ENCODE data around the gene SLC6A19.
"Not testable (repeated sequence)": the region's sequence is repeated elsewhere in the genome, so short reads cannot be mapped to it uniquely, and the experiment has no call there.

The SLC6A19 gene

DNA sequence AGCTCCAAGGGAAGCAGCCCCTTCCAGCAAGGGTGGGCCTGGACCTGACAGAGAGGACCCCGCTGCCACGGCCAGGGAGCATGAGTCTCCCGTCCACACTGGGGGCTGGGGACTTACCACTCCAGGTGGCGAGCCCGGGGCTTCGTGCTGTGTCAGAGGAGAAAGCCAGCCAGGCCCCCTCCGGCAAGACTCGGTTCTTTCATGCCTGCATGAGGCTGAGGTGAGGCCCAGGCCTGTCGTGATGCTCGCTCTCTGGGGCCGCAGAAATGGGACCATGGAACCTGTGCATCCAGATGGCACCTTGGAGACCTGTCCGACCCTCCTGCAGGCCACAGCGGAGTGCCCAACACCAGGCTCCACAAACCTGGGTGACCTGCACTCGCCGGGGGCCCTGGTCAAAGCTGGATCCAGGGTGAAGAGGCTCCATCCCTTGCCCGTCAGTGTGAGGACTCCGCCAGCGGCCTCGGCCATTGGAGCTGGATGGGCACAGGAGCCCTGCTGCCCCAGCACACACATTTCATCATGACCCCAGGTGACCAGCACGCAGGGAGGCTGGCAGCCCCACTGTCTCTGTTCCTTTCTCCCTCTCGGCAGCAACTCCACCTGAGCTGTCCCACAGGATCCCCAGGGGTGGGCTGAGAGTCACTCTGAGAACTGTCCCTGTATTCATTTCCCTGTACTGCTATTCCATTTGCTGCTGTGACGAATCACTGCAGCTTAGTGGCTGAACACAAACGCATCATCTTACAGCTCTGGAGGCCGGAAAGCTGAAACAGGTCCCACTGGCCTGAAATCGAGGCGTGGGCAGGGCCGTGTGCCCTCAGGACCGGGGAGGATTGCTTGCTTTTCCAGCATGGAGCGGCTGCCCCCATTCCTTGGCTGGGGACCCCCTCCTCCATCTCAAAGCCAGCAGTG, 48.2 kb downstream of the SLC6A19 start:
- no peak for DNase-seq

- no peak for DNase-seq
Measured at GRCh38 chr5:1251678-1252580, 50.5 kb downstream of the SLC6A19 start.

DNA sequence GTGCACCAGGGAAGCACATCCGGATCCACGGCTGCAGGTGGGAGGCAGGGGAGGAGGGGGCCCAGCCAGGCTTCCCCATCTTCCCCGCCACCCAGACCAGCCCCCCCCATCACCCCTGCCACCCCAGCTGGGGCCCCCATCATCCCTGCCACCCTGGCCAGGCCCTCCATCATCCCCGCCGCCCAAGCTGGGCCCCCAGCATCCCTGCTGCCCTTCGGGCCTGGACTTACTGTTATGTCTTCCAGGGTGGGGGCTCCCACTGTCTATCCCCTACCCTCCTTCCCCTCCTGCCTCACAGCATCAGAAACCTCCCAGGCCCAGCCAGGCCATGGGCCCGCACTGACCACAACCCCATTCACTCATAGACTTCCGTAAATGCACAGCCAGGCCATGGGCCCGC, 51.3 kb downstream of the SLC6A19 start:
- DNase-seq, result no peak

- DNase-seq, result no peak
Measured at GRCh38 chr5:1253456-1254105, 52.2 kb downstream of the SLC6A19 start.

- DNase-seq, result no peak
Measured at GRCh38 chr5:1254196-1254595, 52.8 kb downstream of the SLC6A19 start.

DNA sequence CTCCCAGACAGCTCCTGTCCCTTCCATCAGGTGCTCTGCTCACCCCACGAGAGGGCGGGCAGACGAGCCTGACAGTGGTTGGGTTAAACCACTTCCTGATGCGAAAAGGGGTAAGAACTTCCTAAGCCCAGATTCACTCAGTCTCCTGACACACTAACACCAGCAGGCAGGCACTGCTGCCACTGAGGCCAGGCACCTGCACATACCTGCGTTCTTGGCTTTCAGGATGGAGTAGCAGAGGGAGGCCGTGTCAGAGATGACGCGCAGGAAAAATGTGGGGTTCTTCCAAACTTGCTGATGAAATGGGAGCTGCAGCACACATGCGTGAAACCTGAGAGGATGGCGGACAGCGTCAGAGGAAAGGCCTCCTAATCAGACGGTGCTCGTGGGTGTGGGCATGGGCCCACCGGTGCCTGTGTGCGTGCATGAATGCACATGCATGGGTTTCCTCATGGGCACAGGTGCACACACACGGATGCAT, 53.7 kb downstream of the SLC6A19 start:
- no peak for DNase-seq

- no peak for DNase-seq
Measured at GRCh38 chr5:1256776-1257175, 55.4 kb downstream of the SLC6A19 start.

GRCh38 chr5:1257363-1257762, 56.0 kb downstream of the SLC6A19 start:
- no peak for DNase-seq

DNA sequence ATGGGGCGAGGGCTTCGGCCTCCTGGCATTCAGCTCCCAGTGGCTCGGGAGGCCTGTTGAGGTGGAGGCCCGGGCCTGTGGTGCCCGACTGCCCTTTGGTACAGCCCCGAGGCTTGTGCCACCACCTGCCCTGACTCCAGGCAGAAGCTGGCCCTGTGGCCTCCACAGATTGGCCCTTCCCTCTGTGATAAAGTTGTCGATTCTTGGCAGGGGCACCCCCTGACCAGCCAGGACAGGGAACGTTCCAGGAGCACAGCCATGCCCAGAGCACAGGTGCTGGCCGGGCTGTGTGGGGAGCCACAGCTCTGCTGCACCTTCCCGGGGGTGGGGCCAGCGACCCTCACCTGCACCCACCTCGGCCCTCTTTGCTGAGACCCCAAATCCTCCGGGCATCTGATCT, 56.4 kb downstream of the SLC6A19 start:
- DNase-seq, result no peak

- no peak for DNase-seq
Measured at GRCh38 chr5:1259806-1260480, 58.5 kb downstream of the SLC6A19 start.

DNA sequence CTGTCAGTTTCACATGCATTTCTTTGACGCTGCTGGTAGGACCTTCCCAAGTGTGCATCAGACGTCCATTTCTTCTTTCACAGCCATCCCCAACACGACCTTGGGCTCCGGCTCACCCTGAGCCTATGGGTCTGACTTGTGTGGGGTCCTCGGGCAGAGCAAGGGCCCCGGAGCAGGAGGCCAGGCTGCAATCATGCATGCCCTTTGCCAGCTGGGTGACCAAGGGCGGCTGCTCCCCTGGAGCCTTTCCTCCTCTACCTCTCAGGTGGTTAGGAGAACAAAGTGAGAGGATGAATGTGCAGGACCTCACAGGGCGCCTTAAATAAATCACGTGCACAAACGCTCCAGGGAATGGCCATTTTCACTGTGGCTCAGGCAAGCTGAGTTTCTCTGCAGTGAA, 60.2 kb downstream of the SLC6A19 start:
- no peak for DNase-seq

- no peak for DNase-seq
Measured at GRCh38 chr5:1262381-1262780, 61.0 kb downstream of the SLC6A19 start.

DNA sequence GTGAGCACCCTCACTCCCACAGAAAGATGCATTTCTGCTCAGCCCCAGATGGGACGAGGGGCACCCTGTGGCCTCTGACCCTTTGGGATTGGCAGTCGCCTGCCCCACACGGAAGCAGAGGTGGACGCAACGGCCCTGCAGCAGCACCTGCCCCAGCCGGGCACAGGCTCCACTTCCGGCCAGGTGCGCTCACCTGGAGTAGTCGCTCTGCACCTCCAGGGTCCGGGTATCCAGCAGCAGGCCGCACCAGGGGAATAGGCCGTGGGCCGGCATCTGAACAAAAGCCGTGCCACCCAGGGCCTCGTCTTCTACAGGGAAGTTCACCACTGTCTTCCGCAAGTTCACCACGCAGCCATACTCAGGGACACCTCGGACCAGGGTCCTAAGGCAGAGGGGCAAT, 62.8 kb downstream of the SLC6A19 start:
- DNase-seq, result no peak

DNA sequence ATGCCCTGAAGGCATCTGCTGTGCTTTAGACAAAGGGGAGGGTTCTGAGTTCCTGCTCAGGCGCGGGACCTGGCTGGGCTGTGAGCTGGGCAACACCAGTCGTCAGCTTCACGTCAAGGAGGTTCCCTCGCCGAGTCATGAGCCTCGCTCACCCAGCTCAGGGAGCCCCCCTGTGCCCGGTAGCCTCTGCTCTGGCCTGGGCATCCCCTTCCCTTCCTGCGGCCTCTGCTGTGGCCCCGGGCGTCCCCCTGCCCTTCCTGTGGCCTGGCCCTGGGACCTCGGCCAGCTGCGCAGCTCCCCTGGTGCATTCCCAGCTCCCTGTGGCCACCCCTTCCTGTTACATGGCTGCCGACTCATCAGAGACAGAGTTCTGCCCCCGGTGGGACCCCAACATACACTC, 63.6 kb downstream of the SLC6A19 start:
- DNase-seq, result no peak

DNA sequence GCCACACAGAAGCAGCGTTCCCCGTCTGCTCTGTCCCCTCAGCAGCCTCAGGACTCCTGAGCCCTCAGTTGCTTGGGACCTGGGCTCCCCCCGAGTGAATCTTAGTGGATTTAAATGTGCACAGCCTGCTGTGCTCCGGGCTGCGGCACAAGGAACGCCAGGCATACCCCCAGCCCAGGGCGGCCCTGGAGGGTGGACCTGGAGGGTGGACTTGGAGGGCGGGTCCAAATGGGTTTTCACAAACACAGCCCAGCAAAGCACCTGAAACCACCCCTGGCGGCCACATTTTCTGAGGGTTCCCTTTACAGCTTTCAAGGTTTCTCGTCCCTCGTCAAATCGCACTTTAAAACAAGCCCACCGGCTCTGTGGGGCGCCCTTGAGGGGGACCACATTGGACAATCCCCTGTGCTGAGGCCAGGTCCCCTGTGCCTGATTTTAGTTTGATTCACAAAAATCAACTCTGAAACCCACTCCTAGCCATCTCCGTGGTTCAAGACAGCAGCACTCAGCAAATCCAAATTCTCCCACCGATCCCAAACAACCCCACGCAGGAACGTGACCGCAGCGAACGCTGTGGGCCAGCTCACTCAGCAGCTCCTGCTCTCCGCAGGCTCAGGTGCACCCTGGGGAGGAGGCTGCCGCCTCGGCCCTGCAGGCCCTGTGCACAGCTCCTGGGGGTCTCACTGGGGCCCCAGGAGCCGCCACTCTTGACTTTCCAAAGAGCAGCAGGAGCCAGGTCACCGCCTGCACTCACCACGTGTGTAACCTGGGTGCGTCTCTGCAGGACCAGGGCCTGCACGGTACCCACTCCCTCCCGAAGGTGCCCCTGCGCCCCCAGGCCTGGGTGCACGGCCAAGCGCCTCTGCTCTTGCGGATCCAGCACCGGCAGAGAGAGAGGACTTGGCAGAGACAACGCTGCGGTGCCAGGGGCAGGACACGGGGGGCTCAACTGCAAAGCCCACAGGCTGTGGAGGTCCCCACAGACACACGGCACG, 64.4 kb downstream of the SLC6A19 start:
- no peak for DNase-seq

GRCh38 chr5:1266791-1267190, 65.4 kb downstream of the SLC6A19 start:
- DNase-seq, result no peak

- DNase-seq, result not testable (repeated sequence)
Measured at GRCh38 chr5:1267464-1267863, 66.1 kb downstream of the SLC6A19 start.

GRCh38 chr5:1268056-1268455, 66.7 kb downstream of the SLC6A19 start:
- no peak for DNase-seq

- DNase-seq, result no peak
Measured at GRCh38 chr5:1268666-1269065, 67.3 kb downstream of the SLC6A19 start.

- no peak for DNase-seq
Measured at GRCh38 chr5:1270426-1270825, 69.0 kb downstream of the SLC6A19 start.

All from NCI-H1105 (cell line).